ENCODE data around the gene ETV7.

The ETV7 gene

GRCh38 chr6:36361071-36361470 lies 26.4 kb downstream of the ETV7 start:
- H3K36me3 ChIP-seq (ENCODE audit: insufficient read depth, low read depth, low read length), result no peaks in the 10 kb centered on the region
- no peak overlapping the region for H3K4me3 ChIP-seq (ENCODE audit: low read length)
- no peaks in the 10 kb centered on the region for H3K27me3 ChIP-seq (ENCODE audit: insufficient read depth, low read length)
- H3K9ac ChIP-seq (ENCODE audit: low read depth, low read length), result no peak overlapping the region
- H3K4me1 ChIP-seq (ENCODE audit: insufficient read depth, low read length), result no peaks in the 10 kb centered on the region
- H3K27ac ChIP-seq (ENCODE audit: low read length), result no peak overlapping the region
- no peaks in the 10 kb centered on the region for H3K9me3 ChIP-seq (ENCODE audit: insufficient read depth, low read depth, low read length)

DNA sequence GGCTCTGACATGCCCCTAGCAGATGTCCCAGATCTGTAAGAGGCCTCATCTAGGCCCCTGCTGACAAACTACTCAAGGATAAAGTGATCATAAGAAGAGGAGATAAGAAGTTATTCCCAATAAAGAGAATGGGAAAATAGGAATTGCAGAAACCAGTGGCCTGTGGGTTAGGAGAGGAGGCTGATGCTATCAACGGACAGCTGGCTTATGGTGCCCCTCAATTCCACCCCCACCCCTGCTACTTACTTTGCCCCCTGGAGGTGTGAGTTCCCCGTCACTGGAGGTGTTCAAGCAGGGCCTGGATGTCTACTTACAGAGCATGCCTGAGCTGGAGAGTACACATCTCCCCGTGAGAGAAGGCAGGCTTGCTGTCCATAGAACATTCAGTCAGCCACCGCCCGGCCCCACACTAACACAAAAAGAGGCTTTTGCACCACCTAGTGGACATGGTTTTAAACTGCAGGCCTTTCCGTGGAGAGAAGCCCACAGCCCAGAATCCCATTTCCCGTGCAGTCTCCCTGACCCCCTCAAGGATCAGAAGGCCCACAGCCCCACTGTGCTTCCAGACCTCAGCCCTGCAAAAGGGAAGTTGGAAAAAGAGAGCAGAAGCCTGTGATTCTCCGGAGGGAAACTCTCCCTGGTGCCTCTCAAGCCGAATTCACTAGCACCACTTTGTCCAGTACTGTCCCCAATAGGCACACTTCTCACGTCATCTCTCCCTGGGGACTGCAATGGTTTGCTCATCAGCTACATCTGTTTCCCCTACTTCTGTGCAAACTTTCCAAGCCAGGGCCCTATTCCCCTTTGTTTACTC lies 27.0 kb downstream of the ETV7 start:
- no peak overlapping the region for H3K9ac ChIP-seq (ENCODE audit: low read depth, low read length)
- no peaks in the 10 kb centered on the region for H3K9me3 ChIP-seq (ENCODE audit: insufficient read depth, low read depth, low read length)
- H3K27ac ChIP-seq (ENCODE audit: low read length), result no peak overlapping the region
- no peak overlapping the region for H3K4me3 ChIP-seq (ENCODE audit: low read length)
- no peaks in the 10 kb centered on the region for H3K4me1 ChIP-seq (ENCODE audit: insufficient read depth, low read length)
- H3K36me3 ChIP-seq (ENCODE audit: insufficient read depth, low read depth, low read length), result no peaks in the 10 kb centered on the region
- no peaks in the 10 kb centered on the region for H3K27me3 ChIP-seq (ENCODE audit: insufficient read depth, low read length)

DNA sequence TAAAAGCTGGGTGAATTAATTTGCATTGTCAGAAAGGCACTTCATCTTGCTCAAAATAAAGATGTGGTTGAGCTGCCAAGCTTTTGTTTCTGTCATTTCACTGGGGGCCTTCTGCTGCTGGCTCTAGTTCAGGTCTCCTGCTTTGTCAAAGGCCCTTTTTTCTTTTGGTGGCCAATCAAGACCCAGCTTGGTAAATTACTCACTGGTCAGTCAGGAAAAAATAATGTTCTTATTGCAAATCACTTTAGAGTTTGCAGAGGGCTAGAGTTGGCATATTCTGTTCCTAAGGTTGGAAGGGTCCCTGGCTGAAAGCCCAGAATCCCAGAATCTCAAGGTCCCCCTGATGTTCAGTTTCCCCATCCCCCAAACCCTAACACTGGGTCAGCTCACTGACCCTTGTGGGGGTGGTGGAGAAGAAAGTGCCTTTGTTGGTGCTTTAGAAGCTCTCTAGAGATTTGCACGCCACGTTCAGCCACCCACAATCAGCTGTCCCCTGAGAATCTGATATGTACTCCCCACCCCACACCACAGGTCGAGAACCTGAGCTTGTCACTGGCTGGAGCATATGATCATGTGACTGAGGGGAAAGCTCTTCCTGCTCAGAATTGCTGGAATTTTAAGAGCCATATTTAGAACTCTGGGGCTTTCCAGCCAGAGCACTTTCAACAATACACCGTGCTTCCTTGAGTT lies 29.1 kb downstream of the ETV7 start:
- Histone ChIP-seq H3K27ac (ENCODE audit: low read length) (no peak overlapping the region), H3K36me3 (ENCODE audit: insufficient read depth, low read depth, low read length) (no peaks in the 10 kb centered on the region), H3K4me3 (ENCODE audit: low read length) (no peak overlapping the region), H3K9me3 (ENCODE audit: insufficient read depth, low read depth, low read length) (no peaks in the 10 kb centered on the region), H3K4me1 (ENCODE audit: insufficient read depth, low read length) (no peaks in the 10 kb centered on the region), H3K27me3 (ENCODE audit: insufficient read depth, low read length) (no peaks in the 10 kb centered on the region), H3K9ac (ENCODE audit: low read depth, low read length) (no peak overlapping the region)

GRCh38 chr6:36357872-36358225 lies 29.6 kb downstream of the ETV7 start:
- H3K27me3 ChIP-seq (ENCODE audit: insufficient read depth, low read length), result no peaks in the 10 kb centered on the region
- H3K4me1 ChIP-seq (ENCODE audit: insufficient read depth, low read length), result no peaks in the 10 kb centered on the region
- H3K4me3 ChIP-seq (ENCODE audit: low read length), result no peak overlapping the region
- no peak overlapping the region for H3K9ac ChIP-seq (ENCODE audit: low read depth, low read length)
- no peak overlapping the region for H3K27ac ChIP-seq (ENCODE audit: low read length)
- H3K9me3 ChIP-seq (ENCODE audit: insufficient read depth, low read depth, low read length), result no peaks in the 10 kb centered on the region
- H3K36me3 ChIP-seq (ENCODE audit: insufficient read depth, low read depth, low read length), result no peaks in the 10 kb centered on the region

GRCh38 chr6:36355819-36356218 lies 31.6 kb downstream of the ETV7 start:
- Histone ChIP-seq H3K9me3 (ENCODE audit: insufficient read depth, low read depth, low read length) (no peaks in the 10 kb centered on the region), H3K4me3 (ENCODE audit: low read length) (no peak overlapping the region), H3K27ac (ENCODE audit: low read length) (no peak overlapping the region), H3K27me3 (ENCODE audit: insufficient read depth, low read length) (no peaks in the 10 kb centered on the region), H3K9ac (ENCODE audit: low read depth, low read length) (no peak overlapping the region), H3K36me3 (ENCODE audit: insufficient read depth, low read depth, low read length) (no peaks in the 10 kb centered on the region), H3K4me1 (ENCODE audit: insufficient read depth, low read length) (no peaks in the 10 kb centered on the region)

DNA sequence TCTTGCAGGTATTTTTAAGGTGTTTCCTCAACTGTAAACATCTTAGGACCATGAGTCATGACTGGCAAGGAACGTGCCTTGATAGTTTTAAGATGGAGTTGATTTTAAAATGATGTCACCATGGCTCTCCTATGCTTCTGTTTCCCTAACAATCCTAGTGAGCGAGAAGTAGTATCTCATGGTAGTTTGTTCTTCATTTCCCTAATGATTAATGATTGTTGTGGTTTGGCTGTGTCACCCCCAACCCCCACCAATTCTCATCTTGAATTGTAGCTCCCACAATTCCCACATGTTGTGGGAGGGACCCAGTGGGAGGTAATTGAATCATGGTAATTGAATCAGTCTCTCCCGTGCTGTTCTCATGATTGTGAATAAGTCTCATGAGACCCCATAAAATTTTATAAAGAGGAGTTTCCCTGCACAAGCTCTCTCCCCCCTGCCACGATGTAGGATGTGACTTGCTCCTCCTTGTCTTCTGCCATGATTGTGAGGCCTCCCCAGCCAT lies 34.0 kb downstream of the ETV7 start:
- Histone ChIP-seq H3K4me3 (ENCODE audit: low read length) (no peak overlapping the region), H3K9ac (ENCODE audit: low read depth, low read length) (no peak overlapping the region), H3K9me3 (ENCODE audit: insufficient read depth, low read depth, low read length) (no peaks in the 10 kb centered on the region), H3K36me3 (ENCODE audit: insufficient read depth, low read depth, low read length) (no peaks in the 10 kb centered on the region), H3K27ac (ENCODE audit: low read length) (no peak overlapping the region), H3K27me3 (ENCODE audit: insufficient read depth, low read length) (no peaks in the 10 kb centered on the region), H3K4me1 (ENCODE audit: insufficient read depth, low read length) (no peaks in the 10 kb centered on the region)

DNA sequence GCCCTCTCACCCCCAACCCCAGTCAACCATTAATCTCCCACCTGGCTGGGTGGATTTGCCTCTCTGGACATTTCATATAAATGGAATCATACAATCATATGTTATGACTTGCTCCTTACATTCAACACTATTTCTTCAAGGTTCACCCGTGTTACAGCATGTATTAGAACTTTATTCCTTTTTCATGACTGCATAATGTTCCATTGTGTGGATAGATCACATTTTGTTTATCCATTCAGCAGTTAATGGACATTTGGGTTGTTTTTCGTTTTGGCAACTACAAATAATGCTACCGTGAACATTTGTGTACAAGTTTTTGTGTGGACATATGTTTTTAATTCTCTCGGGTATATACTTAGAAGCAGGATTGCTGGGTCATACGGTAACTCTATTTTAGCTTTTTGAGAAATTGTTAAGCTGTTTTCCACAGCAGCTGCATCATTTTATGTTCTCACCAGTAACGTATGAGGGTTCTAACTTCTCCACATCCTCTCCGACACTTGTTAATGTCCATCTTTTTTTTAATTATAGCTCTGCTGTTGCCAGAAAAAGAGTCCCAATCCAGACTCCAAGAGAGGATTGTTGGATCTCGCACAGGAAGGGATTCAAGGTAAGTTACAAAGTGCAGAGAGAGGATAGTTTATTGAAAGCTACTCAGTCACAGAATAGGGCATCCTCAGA lies 34.9 kb downstream of the ETV7 start:
- H3K9me3 ChIP-seq (ENCODE audit: insufficient read depth, low read depth, low read length), result no peaks in the 10 kb centered on the region
- H3K4me1 ChIP-seq (ENCODE audit: insufficient read depth, low read length), result no peaks in the 10 kb centered on the region
- no peak overlapping the region for H3K9ac ChIP-seq (ENCODE audit: low read depth, low read length)
- H3K27ac ChIP-seq (ENCODE audit: low read length), result no peak overlapping the region
- no peaks in the 10 kb centered on the region for H3K27me3 ChIP-seq (ENCODE audit: insufficient read depth, low read length)
- no peak overlapping the region for H3K4me3 ChIP-seq (ENCODE audit: low read length)
- H3K36me3 ChIP-seq (ENCODE audit: insufficient read depth, low read depth, low read length), result no peaks in the 10 kb centered on the region

- no peaks in the 10 kb centered on the region for H3K9me3 ChIP-seq (ENCODE audit: insufficient read depth, low read depth, low read length)
- no peak overlapping the region for H3K4me3 ChIP-seq (ENCODE audit: low read length)
- H3K36me3 ChIP-seq (ENCODE audit: insufficient read depth, low read depth, low read length), result no peaks in the 10 kb centered on the region
- H3K27ac ChIP-seq (ENCODE audit: low read length), result no peak overlapping the region
- no peaks in the 10 kb centered on the region for H3K27me3 ChIP-seq (ENCODE audit: insufficient read depth, low read length)
- no peaks in the 10 kb centered on the region for H3K4me1 ChIP-seq (ENCODE audit: insufficient read depth, low read length)
- no peak overlapping the region for H3K9ac ChIP-seq (ENCODE audit: low read depth, low read length)
These were observed 36.5 kb downstream of the ETV7 start for GRCh38 chr6:36350681-36351571.

- Histone ChIP-seq H3K4me3 (ENCODE audit: low read length) (no peak overlapping the region), H3K36me3 (ENCODE audit: insufficient read depth, low read depth, low read length) (no peaks in the 10 kb centered on the region), H3K9me3 (ENCODE audit: insufficient read depth, low read depth, low read length) (no peaks in the 10 kb centered on the region), H3K9ac (ENCODE audit: low read depth, low read length) (no peak overlapping the region), H3K4me1 (ENCODE audit: insufficient read depth, low read length) (no peaks in the 10 kb centered on the region), H3K27ac (ENCODE audit: low read length) (no peak overlapping the region), H3K27me3 (ENCODE audit: insufficient read depth, low read length) (no peaks in the 10 kb centered on the region)
These were observed 37.4 kb downstream of the ETV7 start for GRCh38 chr6:36350082-36350481.

DNA sequence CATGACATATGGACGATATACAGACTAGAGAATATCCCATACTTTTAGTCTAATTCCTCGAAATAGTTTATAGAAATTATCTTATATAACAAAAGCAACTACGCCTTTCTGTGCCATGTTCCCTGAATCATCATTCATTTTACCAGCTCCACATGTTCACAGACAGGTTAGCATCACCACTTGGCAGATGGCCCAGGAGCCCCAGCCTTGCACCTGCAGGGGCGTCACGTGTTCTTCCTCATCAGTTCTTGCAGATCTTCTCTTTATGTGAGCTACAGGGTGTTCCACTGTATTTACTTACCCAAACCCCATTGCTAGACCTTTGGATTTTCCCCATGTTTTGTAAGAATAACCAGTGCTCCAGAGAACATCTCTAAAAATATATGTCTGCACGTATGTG lies 38.2 kb downstream of the ETV7 start:
- Histone ChIP-seq H3K36me3 (ENCODE audit: insufficient read depth, low read depth, low read length) (no peaks in the 10 kb centered on the region), H3K9me3 (ENCODE audit: insufficient read depth, low read depth, low read length) (no peaks in the 10 kb centered on the region), H3K4me1 (ENCODE audit: insufficient read depth, low read length) (no peaks in the 10 kb centered on the region), H3K27ac (ENCODE audit: low read length) (no peak overlapping the region), H3K4me3 (ENCODE audit: low read length) (no peak overlapping the region), H3K27me3 (ENCODE audit: insufficient read depth, low read length) (no peaks in the 10 kb centered on the region), H3K9ac (ENCODE audit: low read depth, low read length) (no peak overlapping the region)

DNA sequence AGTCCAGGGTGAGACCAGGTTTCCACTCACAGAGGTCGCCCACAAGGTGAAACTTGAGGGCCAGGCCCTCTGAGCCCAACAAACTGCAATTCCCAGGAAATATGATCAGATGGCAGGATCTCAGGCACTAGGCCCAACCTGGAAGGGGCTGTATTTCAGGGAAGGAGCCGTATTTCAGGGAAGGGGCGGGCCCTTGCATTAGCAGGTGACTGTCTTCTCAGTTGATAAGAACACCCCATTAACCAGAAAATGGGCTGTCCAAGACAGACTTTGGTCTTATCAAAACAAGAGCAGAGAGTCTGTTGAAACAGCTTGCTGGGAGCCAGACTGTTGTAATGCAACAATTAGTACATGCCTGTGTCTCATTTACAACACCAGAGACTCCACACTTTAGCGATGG lies 39.8 kb downstream of the ETV7 start:
- no peak overlapping the region for H3K4me3 ChIP-seq (ENCODE audit: low read length)
- no peaks in the 10 kb centered on the region for H3K27me3 ChIP-seq (ENCODE audit: insufficient read depth, low read length)
- H3K27ac ChIP-seq (ENCODE audit: low read length), result no peak overlapping the region
- H3K4me1 ChIP-seq (ENCODE audit: insufficient read depth, low read length), result no peaks in the 10 kb centered on the region
- no peaks in the 10 kb centered on the region for H3K9me3 ChIP-seq (ENCODE audit: insufficient read depth, low read depth, low read length)
- no peak overlapping the region for H3K9ac ChIP-seq (ENCODE audit: low read depth, low read length)
- no peaks in the 10 kb centered on the region for H3K36me3 ChIP-seq (ENCODE audit: insufficient read depth, low read depth, low read length)
